GM19238 (cell line): Measurements from ENCODE around the gene GJD3.

Experiments used
- DNase-seq: peaks from one replicate; pipeline ENCODE4 v3.0.0; 2011; ENCODE audit warnings: low spot score; ENCODE audit not compliant: insufficient read length

The GJD3 gene

GRCh38 chr17:40323391-40324381 lies 40.9 kb downstream of the GJD3 start:
- no peak for DNase-seq

GRCh38 chr17:40322358-40323315 lies 41.9 kb downstream of the GJD3 start:
- DNase-seq, result peak; percentile 83

GRCh38 chr17:40321961-40322357 lies 42.6 kb downstream of the GJD3 start:
- no peak for DNase-seq

GRCh38 chr17:40321524-40321929 lies 43.0 kb downstream of the GJD3 start:
- no peak for DNase-seq

GRCh38 chr17:40320756-40321523 lies 43.6 kb downstream of the GJD3 start:
- no peak for DNase-seq

GRCh38 chr17:40319651-40320540 lies 44.6 kb downstream of the GJD3 start:
- no peak for DNase-seq

GRCh38 chr17:40318830-40319391 lies 45.6 kb downstream of the GJD3 start:
- DNase-seq, result no peak

- peak; percentile 95 for DNase-seq
Measured at GRCh38 chr17:40317880-40318829, 46.4 kb downstream of the GJD3 start.

- DNase-seq, result no peak
Measured at GRCh38 chr17:40317345-40317873, 47.1 kb downstream of the GJD3 start.

- DNase-seq, result no peak
Measured at GRCh38 chr17:40316571-40317344, 47.8 kb downstream of the GJD3 start.

- DNase-seq, result no peak
Measured at GRCh38 chr17:40315678-40316570, 48.6 kb downstream of the GJD3 start.

- no peak for DNase-seq
Measured at GRCh38 chr17:40315206-40315605, 49.3 kb downstream of the GJD3 start.

- DNase-seq, result no peak
Measured at GRCh38 chr17:40314584-40314956, 50.0 kb downstream of the GJD3 start.

- no peak for DNase-seq
Measured at GRCh38 chr17:40313668-40314583, 50.6 kb downstream of the GJD3 start.
